22Rv1 (cell line): ENCODE measurements around the gene SRP54.

Experiments used
- CTCF ChIP-seq: fragments of 450-650 bp; IDR thresholded peaks from 2 replicates; pipeline ENCODE4 v1.5.1; 2017; ENCODE audit warnings: mild to moderate bottlenecking
- ZFX ChIP-seq: fragments of 450-650 bp; IDR thresholded peaks from 2 replicates; pipeline ENCODE4 v1.6.1; 2017; ENCODE audit warnings: antibody characterized with exemption, borderline replicate concordance

- TF ChIP-seq CTCF (peak; percentile 28; the same call in 1 of the 2 replicates), ZFX (no peak)
Measured at GRCh38 chr14:34981743-34982420, 910 bp upstream of the SRP54 start.
